Loucy (cell line): ENCODE data around the gene CHRNA3.

Experiments
- CTCF ChIP-seq: fragments of 200-600 bp; sonication (generic); conservative IDR thresholded peaks from 2 replicates; pipeline ENCODE4 v1.5.1; 2014; ENCODE audit warnings: mild to moderate bottlenecking, antibody characterized with exemption, low read length
- EZH2phosphoT487 ChIP-seq: fragments of 200-600 bp; IDR thresholded peaks from 2 replicates; pipeline ENCODE4 v1.6.1; 2018; ENCODE audit warnings: antibody characterized with exemption, mild to moderate bottlenecking, moderate library complexity, borderline replicate concordance

- TF ChIP-seq CTCF, result no peak
- no peak for TF ChIP-seq EZH2phosphoT487
Observed at GRCh38 chr15:78624651-78625590, 4.1 kb upstream of the CHRNA3 start.
